ENCODE measurements around the gene SRRM4.

DNA sequence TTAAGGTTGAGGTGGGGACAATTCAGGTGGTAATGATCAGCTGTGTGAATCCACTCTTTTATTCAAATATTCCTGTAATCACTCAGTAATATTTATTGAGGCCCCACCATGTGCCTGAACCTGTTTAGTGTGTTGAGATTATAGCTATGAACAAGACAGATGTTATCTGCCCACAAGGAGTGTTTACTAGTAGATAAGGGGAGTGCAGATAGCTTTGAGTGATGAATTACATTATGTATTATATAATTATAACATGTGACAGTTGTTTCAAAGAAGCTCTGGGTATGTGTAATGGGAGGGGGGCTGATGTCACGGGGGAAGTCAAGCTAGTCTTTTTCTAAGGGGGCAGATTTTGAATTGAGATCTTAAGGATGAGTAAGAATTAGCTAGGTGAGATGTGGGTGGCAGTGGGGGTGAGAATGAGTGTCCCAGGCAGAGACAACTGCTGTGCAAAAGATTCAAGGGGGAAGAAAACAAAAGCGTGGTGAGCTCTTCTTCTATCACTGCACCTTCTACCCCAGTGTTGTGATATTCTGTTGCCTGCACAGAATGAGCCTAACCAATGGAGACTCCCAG is 21.3 kb upstream of the SRRM4 start:
- TF ChIP-seq EZH2phosphoT487 (IDR thresholded peaks at IDR 0.05; ENCODE audit: borderline replicate concordance, low read length), result no peak
- TF ChIP-seq, protein P1, sequence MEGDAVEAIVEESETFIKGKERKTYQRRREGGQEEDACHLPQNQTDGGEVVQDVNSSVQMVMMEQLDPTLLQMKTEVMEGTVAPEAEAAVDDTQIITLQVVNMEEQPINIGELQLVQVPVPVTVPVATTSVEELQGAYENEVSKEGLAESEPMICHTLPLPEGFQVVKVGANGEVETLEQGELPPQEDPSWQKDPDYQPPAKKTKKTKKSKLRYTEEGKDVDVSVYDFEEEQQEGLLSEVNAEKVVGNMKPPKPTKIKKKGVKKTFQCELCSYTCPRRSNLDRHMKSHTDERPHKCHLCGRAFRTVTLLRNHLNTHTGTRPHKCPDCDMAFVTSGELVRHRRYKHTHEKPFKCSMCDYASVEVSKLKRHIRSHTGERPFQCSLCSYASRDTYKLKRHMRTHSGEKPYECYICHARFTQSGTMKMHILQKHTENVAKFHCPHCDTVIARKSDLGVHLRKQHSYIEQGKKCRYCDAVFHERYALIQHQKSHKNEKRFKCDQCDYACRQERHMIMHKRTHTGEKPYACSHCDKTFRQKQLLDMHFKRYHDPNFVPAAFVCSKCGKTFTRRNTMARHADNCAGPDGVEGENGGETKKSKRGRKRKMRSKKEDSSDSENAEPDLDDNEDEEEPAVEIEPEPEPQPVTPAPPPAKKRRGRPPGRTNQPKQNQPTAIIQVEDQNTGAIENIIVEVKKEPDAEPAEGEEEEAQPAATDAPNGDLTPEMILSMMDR (conservative IDR thresholded peaks at IDR 0.05; ENCODE audit: low read depth, low read length), result no peak
- no peak for TF ChIP-seq EZH2 (IDR thresholded peaks at IDR 0.05; ENCODE audit: low read length, unreplicated experiment)
